HG03442 (cell line): ENCODE results near the gene ESR1.
A peak's percentile ranks its signal among the peaks of the same experiment; 100 is the strongest.

Source experiments
- ATAC-seq: cut with Tn5 transposase; IDR thresholded peaks from one replicate; pipeline ENCODE4 v1.9.1; 2021; ENCODE audit warnings: mild to moderate bottlenecking, moderate library complexity; ENCODE audit not compliant: unreplicated experiment

ESR1 gene

DNA sequence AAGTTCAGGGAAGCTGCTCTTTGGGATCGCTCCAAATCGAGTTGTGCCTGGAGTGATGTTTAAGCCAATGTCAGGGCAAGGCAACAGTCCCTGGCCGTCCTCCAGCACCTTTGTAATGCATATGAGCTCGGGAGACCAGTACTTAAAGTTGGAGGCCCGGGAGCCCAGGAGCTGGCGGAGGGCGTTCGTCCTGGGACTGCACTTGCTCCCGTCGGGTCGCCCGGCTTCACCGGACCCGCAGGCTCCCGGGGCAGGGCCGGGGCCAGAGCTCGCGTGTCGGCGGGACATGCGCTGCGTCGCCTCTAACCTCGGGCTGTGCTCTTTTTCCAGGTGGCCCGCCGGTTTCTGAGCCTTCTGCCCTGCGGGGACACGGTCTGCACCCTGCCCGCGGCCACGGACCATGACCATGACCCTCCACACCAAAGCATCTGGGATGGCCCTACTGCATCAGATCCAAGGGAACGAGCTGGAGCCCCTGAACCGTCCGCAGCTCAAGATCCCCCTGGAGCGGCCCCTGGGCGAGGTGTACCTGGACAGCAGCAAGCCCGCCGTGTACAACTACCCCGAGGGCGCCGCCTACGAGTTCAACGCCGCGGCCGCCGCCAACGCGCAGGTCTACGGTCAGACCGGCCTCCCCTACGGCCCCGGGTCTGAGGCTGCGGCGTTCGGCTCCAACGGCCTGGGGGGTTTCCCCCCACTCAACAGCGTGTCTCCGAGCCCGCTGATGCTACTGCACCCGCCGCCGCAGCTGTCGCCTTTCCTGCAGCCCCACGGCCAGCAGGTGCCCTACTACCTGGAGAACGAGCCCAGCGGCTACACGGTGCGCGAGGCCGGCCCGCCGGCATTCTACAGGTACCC lies at the start of gene ESR1:
Gene ESR1 (plus strand): TSS at position 170 of the 858 bp plus-strand sequence. CDS start 231 bp downstream, at position 401.
- ATAC-seq, result no peak

DNA sequence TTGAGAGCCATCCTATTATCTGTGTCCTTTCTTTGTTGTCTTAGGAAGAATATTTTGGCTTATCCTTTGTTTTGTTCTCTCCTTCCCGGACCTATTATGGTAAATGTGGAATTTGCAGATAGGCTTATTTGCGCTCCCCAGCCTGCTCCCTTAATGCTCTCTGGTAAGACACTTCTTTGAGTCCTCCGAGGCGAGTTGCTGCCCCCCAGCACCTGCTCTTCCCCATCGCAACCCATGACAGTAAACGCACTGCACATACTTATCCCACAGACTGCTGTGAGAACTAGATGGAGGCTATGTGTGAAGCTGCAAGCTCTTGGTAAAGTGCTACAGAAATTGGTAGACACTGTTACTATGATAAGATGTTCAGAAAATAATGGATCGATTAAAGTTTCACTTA lies 47.0 kb upstream of the ESR1 start:
- no peak for ATAC-seq

DNA sequence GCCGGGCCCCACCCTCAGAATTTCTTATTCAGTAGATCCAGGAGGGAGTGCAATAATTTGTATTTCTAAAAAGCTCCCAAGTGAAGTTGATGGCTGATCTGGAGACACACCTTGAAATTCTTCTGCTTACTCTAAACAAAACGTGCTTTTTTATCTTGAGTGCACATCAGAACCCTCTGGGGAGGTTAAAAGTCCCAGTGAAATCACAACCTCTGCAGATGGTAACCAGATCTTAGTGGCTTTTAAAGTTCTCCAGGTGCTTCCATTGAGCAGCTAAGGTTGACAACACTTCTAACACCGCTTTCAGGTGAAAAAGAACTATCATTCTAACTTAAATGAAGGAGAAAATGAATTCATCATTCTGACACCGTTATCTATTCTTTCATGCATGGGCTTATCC lies 45.6 kb upstream of the ESR1 start:
- no peak for ATAC-seq

DNA sequence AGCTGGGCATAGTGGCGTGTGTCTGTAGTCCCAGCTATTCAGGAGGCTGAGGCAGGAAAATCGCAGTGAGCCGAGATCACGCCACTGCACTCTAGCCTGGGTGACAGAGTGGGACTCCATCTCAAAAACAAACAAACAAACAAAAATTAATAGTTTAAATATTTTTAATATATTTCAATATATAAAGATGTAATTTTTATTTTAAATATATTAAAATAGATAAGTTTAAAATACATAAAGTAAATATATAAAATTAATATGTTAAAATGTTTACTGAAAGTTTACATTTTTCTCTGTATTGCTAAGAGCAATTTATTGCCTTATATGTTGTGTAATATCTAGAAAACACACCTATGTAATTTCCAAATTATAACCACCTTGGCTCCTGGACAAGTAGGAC lies 44.7 kb upstream of the ESR1 start:
- ATAC-seq, result no peak

DNA sequence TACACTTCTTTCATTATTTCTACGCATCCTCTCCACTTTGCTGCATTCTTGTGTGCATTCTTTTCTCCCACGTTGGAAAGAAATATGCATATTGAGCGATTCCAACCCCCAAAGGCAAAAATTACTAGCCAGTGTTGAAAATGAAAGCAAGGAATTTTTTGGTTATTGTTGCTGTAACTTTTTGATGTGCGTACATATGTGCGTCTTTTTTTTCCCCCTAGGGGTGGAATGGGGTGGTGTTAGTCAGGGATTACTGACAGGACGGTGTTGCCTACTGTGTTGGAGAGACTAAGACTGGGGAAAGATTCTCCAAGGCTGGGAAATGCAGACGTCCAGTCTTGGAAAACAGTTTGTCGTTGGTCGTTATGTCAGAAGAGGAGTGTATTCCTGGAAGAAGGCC lies 44.2 kb upstream of the ESR1 start:
- no peak for ATAC-seq

DNA sequence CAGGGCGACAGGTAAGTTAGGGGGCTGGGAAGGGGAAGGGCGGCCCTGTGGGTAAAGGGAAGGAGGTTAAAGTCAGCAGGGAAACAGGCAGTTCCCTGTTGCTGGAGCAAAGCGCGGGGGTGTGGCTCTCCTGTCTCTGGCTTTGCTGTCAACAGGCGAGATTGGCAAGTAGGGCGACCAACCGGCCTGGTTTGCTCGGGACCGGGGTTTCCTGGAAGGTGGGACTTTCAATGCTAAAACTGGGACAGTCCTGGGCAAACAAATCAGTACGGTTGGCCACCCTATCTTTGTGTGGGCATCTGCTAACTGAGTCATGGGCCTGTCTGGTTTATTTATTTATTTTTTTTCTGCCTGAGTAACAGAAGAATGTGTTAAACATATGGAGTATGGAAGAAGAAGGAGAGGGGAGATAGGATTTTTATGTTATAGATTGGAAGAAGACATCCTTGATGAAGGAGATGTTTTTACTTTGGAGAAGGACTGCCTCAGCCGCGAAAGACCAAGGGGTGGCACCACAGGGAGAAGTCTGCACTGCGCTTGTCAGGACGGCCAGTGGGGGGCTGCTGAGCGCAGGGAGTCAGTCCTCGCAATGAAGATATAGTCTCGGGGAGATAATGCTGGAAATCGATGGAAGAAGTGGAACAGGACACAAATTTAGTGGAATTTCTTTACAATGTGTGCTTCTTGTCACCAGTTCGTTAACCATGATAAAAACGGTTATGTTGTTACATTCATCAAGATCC lies 43.4 kb upstream of the ESR1 start:
- ATAC-seq, result peak; percentile 78

DNA sequence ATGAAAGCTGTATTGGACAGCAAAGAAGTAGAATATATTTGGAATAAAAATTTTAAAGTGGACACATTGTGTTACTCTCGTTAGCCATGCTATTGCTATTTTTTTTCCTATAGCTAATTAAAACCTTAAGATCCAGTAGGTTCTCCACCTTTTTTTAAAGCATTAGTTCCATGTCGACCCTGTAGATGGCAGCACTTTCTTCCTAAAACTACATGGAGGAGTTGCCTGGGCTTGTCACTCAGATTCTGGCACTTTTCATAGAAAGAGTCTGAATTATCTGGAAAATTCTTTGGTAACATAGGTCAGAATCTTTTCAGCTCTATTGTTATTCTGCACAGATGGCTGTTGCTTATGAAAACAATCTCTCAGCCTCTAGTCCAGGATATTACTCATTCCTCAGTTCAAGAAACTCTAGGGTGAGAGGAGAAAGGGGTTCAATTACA lies 42.0 kb upstream of the ESR1 start:
- peak; percentile 73 for ATAC-seq

DNA sequence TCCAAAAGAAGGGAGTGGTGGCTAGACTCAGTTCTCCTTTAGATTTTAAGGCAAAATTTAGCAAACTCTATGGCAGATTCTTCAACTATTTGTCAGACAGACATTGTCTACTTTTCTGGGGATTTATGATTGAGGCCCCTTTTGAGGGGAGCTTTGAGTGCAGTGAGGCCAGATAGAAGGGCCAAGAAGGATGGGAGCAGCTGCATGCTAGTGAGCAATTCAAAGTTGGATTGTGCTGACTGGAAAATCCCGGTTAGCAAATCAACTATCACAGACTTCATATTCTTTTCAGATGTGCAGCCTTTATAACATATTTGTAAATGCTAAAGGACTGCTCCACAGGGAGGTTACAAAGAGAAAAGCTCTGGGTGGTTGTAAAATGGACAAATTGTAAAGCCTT lies 35.0 kb upstream of the ESR1 start:
- no peak for ATAC-seq

DNA sequence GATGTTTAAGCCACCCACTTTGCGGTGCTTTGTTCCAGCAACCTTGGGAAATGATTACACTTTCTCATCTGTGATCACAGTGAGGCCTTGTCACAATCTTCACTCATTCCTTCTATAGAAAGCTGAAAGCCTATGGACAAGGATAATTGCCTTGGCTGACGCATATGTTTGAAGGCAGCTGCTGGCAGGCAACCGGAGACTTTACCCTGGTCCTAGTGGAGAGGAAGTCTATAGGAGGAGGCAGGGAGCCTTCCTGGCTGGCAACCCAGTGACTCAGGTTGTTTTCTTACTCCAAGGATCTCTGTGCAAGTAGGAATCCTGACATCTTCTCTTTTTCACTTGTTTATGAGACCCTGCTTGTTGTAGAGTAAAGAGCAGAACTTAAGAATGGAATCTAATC lies 34.1 kb upstream of the ESR1 start:
- no peak for ATAC-seq

DNA sequence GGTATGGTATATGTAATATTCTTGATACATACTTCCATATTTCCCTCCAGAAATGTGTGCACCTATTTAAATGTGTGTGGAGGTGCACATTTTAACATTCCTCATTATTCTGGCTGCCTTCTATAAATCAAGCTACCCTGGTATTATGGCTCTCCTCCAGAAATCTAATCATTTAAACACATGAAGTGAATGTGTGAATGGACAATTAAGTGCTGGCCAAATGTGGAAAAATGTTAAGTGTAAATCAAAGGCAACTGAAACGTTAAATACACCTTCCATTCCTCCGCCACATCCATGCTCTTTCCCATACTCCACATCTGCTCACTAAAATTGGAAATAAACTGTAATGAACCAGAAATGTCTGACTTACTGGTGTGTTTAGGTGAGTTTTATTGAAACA lies 24.9 kb upstream of the ESR1 start:
- no peak for ATAC-seq

DNA sequence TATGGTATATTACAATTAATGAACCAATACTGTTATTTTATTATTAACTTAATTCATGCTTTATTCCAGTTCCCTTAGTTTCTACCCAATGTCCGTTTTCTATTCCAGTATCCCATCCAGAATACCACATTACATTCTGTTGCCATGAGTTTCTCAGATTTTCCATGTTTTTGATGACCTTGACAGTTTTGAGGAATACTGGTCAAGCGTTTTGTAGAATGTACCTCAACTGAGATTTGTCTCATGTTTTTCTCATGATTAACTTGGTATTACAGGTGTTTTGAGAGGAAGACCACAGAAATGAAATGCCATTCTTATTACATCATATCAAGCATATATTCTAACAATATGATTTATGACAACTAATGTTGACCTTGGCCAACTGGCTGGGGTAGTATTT lies 23.8 kb upstream of the ESR1 start:
- ATAC-seq, result no peak

DNA sequence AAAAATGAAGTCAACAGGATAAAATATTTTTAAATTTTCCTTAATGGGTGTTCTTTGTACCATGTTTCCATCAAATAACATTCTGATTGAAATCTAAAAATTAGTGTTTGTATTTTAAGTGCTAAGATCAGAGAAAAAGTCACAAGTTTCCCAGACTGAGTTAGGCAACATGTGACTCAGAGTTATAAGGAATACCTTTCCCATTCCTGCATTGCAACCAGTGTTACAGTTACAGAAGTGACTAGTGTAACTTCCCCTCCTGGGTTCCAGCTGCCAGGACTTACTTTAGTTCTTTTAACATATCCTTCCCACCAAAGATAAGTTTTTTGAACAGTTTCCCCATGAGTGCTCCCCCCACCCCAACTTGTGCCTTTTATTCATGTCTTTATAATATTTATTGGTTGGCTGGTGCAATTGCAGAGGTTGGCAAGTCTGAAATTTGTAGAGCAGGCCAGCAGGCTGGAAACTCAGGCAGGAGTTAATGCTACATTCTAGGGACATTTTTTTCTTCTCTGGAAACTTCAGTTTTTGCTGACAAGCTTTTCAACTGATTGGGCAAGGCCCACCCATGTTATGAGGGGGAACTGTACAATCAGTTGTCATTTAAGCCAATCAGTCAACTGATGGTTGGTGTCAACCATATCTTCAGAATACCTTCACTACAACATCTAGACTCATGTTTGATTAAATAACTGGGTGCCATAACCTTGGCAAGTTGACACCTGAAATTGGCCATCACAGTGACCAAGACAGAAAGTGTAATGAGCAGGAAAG lies 22.9 kb upstream of the ESR1 start:
- no peak for ATAC-seq

DNA sequence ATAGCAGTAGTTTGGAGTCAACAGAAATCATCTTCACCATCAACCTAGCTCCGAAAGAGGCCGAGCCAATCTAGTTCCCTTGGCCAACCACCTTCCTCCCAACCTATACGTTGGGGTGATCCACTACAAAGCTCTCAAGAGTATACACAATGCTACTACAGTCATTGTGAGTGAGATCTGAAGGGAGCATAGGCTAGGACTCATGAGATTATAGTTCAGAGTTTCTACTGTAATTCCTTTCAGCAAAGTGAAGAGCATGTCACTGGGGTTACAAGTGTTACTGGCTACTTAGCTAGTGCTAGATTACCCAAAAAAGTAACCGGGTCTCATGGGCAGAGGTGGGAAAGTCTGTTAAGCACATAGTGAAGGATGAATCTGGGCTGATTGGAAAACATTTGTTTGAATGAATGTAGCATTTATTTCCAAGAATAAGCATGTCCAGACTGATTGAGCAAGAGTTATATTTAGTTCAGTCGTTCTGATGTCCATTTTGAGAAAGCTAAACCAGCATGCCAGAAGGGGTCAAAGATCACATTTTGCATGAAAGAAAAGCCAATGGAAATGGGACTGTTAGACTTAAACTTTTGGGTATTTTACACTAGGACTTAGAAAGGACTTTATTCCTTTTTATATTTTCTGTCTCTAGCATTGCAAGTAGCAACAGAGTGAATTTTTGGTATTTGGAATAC lies 10.5 kb upstream of the ESR1 start:
- no peak for ATAC-seq

DNA sequence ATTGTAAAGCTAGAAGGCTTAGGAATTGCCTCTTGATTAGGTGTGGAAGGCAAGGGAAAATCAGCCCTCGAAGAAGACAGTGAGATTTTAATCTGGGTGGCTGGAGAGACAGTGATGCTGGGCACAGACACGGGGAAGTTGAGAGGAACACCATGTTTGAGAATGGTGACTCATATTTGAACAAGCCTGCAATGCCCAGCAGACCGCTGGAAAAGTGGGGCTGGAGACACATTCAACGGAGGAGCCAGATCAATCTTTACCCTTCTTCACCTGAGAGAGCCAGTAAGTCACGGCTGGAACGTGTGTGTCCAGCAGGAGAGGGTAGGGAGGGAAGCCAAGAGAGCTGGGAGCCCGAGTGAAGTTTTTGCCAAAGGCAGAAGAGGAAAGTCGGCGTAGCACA lies 3.7 kb upstream of the ESR1 start:
- no peak for ATAC-seq

DNA sequence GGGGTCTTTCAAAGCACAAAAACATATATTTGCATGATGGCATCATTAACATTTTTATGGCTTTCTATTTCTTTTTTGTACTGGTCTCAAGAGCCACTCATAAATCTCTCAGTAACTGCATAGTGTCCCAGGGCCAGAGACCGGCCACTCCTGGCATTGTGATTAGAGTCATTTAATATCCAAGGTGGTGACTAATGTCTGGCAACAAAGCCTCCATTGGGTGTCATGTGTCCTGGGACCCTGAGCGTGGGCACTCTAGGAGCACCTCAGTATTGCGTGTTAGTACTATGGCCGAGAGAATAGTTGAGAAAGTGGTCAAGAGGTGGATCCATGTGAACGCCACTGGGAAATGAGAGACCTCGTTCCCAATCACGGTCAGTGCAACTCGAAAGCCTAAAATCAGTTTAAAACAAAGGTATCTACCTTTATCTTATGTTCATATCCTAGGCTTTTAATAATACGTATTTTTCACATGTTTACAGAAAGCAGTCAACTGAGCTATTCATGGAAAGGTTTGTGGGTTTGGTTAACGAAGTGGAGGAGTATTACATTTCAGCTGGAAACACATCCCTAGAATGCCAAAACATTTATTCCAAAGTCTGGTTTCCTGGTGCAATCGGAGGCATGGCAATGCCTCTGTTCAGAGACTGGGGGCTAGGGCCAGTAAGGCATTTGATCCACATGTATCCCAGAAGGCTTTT lies 2.7 kb upstream of the ESR1 start:
- no peak for ATAC-seq

DNA sequence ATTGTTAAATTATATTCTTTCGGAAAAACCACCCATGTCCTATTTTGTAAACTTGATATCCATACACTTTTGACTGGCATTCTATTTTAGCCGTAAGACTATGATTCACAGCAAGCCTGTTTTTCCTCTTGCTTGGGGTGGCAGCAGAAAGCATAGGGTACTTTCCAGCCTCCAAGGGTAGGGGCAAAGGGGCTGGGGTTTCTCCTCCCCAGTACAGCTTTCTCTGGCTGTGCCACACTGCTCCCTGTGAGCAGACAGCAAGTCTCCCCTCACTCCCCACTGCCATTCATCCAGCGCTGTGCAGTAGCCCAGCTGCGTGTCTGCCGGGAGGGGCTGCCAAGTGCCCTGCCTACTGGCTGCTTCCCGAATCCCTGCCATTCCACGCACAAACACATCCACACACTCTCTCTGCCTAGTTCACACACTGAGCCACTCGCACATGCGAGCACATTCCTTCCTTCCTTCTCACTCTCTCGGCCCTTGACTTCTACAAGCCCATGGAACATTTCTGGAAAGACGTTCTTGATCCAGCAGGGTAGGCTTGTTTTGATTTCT lies 2.1 kb upstream of the ESR1 start:
- ATAC-seq, result no peak

DNA sequence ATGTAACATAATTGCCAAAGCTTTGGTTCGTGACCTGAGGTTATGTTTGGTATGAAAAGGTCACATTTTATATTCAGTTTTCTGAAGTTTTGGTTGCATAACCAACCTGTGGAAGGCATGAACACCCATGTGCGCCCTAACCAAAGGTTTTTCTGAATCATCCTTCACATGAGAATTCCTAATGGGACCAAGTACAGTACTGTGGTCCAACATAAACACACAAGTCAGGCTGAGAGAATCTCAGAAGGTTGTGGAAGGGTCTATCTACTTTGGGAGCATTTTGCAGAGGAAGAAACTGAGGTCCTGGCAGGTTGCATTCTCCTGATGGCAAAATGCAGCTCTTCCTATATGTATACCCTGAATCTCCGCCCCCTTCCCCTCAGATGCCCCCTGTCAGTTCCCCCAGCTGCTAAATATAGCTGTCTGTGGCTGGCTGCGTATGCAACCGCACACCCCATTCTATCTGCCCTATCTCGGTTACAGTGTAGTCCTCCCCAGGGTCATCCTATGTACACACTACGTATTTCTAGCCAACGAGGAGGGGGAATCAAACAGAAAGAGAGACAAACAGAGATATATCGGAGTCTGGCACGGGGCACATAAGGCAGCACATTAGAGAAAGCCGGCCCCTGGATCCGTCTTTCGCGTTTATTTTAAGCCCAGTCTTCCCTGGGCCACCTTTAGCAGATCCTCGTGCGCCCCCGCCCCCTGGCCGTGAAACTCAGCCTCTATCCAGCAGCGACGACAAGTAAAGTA lies 547 bp upstream of the ESR1 start:
- ATAC-seq, result no peak

DNA sequence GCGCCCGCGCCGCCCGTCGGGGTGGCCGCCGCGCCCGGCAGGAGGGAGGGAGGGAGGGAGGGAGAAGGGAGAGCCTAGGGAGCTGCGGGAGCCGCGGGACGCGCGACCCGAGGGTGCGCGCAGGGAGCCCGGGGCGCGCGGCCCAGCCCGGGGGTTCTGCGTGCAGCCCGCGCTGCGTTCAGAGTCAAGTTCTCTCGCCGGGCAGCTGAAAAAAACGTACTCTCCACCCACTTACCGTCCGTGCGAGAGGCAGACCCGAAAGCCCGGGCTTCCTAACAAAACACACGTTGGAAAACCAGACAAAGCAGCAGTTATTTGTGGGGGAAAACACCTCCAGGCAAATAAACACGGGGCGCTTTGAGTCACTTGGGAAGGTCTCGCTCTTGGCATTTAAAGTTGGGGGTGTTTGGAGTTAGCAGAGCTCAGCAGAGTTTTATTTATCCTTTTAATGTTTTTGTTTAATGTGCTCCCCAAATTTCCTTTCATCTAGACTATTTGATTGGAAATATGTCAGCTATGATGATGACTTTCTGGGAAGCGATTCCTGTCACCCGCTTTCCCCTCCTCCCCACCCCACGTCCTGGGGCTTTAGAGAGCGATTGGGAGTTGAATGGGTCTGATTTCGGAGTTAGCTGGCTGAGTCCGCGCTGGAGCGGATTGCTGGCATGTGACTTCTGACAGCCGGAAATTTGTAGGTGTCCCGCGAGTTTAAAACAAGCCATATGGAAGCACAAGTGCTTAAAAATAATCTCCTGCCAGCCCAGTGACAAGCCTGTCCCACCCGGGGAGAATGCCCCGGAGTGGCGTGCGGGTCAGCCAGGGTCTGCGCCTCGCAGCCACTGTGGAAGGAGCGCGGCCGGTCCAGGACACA lies 1.1 kb downstream of the ESR1 start:
- ATAC-seq, result no peak
